Activated T-helper 1 cell treated with Interleukin-2 at 50 U/mL for 16 hours (primary cell): Measurements from ENCODE around the gene DLST.
A peak's percentile ranks its signal among the peaks of the same experiment; 100 is the strongest.

Source experiments
- DNase-seq: peaks from one replicate; pipeline ENCODE4 v3.0.0-alpha.2; 2020; ENCODE audit warnings: low read depth

The DLST gene

DNA sequence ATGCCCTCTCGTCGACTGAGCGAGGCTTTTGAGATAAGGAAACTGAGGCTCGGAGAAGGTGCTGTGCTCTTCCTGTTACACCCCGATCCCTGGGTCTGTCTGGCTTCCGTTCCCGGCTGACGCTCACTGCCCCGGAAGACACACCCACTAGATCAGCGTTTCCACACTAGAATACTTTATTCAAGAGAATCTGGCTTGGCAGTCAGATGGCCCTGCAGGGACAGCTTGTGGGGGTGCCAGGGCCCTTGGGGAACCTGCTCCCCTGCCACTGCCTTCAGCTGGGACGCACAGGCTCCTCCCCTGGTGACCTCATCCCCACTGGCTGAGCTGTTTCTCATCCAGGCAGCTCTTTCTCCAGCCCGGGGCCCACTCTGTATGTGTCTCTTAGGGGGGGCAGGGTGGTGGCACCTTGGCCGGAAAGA, 60.0 kb downstream of the DLST start:
- DNase-seq, result peak; percentile 21

DNA sequence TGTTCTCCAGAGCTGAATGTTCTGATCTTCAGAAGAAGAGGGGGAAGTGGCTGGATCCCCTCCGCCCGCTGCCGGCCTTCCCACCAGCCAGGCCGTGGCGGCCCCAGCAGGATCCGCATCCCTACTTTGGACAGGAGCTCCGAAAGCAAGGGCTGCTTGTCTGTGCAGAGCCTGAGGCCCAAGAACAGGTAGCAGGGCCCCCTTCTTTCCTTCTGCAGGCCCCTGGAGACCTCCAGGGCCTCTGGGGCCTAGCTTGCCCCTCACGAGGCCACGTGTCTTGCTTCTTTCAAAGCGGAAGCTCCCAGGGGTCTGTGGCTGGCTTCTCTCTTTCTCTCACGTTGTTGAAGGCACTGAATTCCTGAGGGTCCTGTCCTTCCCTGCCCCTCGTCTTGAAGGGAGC, 60.5 kb downstream of the DLST start:
- no peak for DNase-seq

DNA sequence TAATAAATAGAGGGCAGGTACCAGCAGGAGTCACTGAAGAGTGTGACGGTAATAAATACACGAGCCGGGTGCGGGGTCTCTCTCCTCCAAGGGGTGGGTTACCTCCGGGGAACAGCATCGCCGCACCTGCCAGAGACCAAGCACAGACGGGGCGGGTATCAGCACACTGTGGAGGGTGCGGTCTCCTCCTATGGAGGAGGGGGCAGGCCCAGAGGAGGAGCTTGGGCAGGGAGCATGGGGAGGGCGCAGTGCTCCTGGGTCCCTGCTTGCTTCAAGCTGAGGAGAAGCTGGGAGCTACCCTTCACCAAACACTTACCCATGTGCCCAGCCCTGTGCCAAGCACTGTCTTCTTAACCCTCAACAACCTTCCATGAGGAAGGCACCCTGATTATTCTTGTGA, 60.9 kb downstream of the DLST start:
- no peak for DNase-seq

DNA sequence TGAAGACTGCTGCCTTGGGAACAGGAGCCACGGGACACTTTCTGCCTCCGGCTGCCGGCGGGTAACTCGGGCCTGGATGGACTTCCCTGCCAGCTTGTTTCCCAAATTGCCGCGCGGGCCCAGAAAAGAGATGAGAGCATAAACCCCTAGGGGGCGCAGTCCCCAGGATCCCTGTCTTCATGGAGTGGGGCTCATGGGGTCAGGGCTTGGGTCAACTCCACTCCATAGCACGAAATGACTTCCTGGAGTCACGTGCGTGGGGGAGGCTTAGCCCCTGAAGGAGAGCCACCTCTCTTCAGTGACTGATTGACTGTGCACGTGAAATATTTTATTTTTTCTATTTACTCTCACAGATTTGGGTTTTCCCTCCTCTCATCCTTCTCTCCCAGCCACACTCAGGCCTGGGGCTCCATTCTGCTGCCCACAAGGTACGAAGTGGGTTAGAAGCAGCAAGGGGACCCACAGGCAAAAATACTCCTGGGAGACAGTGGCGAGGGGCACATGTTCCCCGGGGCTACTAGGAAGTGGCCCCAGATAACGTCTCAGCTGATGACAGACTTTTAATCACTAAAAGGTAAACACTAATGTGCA, 63.6 kb downstream of the DLST start:
- no peak for DNase-seq

DNA sequence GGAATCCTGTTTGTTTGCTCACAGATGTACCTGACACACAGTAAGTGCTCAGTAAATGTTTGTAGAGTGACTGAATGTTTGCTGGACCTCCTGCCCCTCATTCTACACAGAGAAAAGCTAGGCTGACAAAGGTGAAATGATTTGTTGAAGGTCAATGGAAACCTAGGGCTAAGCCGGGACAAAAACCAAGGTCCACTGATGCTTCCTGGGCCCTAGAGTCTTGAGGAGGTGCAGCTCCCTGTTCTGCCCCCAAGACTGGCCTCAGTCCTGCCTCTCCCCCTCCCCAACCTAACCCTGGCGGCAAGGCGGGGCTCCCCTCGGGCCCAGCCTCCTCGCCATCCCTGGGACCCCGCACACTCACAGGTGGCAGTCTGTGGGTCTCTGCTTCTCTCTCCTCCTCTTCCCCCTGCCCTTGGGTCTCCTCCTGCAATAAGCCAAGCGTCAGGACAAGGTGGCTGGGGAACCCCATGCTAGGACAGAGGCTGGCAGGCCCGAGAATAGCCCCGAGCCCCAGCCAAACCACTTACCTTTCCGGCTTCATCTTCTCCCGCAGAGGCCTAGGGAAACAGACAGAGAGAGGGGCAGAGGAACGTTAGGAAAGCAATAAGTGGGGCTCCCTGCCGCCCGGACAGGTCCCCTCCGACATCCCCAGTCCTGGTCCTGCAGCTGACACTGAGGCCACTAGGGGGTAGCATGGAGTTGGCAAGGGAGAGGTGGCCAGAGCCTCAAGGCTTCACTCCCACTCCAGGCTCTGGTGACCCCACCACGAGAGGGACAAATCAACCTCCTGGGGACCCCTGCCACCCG, 64.3 kb downstream of the DLST start:
- peak; percentile 47 for DNase-seq

DNA sequence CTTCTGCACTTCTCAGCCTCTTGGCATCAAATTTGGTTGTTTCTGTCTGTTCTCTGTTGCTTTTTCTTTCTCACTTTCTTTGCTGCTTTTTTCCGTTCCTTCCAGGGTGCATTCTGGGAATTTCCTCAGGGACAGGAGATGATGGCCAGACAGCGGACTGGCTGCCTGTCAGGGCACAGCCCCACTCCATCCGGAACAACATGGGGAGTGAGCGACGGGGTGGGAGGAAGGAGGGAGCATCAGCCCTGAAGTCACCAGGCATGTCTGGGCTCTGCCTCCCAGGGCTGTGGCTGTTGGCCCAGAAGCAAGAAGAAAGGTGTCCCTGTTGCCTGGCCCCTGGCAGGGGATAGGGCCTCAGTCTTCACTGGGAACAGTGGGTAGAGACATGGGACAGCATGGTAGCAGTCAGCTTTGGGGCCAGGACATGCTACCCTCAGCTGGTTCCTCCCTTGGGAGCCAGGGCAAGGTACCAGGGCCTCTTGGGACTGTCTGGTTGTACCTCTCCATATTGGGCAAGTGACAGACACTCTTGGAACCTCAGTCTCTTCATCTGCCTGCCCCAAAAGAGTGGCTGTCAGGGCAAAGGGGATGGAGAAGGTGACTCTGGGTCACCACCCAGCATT, 65.1 kb downstream of the DLST start:
- no peak for DNase-seq

DNA sequence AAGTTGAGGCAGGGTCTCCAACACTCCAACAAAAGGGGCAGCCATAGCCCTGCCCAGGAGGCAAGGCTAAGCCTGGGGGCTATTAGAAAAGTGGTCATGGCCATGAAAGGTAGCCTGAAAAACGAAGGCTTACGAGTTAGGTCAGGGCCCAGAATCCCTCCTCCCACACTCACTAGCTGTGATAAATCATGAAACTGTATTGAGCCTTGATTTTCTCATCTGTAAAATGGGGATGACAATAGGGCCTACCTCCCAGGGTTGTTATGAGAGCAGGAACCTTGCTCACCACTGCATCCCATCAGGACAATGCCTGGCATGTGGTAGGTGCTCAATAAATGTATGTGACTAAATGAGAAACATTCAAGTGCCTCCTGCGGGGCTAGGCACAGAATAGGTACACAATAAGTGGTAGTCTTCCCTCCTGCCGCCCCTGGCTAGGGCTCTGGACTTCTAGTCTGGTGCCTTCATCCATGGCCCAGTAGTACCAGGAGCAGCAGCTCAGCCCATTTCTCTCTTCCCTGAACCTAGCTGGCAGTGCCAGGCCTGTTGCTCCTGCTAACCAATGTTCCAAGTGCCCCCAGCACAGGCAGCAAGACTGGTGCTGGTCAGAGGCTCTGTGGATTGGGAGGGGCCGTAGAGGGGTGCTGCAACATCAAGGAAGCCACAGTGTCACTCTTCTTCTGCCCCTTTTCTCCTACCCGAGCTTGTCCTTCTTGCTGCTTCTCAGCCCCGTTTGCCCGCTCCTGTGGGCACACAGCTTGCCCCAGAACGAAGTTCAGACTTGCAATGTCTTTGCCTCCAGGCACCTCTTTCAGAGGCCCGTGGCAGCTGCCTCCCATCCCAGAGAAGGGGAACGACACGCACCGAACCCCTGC, 65.9 kb downstream of the DLST start:
- DNase-seq, result no peak

DNA sequence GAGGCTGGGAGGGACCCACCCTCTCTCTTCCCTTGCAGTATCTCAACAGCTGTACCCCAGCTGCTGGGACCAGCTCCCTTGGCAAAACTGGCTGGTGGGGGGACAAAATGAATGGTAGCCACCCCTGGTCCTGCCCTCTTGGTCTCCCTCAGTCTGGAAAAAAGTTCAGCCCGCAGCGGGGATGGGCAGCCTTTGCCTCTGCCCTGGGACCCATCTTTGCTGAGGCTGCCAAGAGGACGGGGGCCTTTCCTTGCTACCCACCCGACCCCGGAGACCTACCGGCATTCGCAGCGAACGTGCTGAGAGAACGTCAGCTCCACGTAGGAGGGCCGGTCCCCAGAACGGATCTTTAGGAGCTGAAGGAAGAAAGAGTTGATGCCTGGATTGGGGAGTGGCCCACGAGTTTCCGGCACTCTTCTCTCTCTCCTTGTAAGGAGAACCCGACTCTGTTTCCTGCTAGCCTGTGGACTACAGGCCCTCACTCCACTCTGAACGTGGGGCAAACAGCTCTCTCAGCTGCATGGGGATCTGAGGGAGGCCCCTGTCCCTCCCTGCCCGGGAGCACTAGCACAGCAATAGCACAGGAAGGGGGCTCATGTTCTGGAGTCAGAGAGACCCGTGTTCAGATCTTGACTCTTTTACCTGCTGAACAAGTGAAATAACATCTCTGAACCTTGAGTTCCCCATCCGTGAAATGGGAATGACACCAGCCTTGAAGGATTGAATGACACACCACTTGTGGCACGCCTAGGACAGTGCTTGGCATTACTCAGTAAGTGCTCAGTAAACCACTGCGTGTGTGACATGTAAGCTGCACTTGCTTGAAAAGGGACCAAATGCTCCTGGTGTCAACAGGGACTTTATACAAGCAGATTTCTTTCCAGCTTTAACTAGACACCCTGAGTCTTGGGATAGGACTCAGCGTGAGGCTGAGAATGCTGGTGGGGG, 66.8 kb downstream of the DLST start:
- DNase-seq, result no peak

DNA sequence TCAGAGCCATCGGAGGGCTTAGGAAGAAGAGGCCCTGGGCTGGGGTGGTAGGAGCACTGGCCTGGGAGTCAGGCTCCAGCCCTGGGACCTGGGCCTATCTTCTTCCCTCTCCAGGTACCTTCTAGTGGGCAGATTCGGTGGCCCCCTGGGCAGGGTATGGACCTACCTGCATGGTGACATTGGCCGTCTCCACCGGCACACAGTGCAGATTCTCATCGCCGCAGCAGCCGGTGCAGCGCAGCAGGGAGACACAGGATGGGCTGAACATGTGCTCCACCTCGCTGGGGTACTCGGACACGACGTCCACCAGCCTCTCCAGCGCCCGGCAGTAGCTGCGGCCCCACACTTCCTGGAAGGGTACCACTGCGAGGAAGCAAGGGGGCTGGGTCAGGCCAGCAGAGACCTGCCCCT, 67.5 kb downstream of the DLST start:
- no peak for DNase-seq

DNA sequence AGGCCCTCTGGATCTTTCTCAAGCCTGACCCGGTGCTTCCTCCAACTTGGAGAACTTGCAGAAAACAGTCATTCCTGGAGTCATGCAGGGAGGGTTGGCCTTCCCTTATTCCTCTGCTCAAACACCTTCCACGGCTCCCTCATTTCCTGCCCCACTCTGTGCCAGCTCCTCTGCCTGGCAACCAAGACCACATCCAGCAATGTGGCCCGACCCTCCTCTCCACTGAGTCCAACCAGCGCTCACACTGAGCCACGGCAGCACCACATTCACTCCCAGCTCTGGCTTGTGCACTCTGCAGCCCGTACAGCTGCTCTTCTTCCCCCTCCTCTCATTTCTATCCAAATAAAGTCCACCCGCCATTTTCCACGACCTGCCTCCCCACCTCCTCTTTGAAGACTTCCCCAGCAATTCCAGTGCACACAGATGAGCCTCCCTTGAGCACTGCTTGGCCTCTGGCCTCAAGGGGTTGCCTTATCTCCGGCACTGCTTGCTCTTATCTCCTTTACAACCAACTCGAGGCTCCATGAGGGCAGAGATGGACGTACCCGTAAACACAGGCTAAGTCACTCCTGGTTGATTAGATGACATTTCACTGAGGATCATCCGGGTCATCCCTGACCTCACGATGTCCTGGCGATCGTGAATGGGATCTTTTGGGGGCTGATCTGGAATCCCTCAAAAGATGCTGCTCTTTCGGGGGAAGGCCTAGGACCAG, 68.3 kb downstream of the DLST start:
- no peak for DNase-seq

DNA sequence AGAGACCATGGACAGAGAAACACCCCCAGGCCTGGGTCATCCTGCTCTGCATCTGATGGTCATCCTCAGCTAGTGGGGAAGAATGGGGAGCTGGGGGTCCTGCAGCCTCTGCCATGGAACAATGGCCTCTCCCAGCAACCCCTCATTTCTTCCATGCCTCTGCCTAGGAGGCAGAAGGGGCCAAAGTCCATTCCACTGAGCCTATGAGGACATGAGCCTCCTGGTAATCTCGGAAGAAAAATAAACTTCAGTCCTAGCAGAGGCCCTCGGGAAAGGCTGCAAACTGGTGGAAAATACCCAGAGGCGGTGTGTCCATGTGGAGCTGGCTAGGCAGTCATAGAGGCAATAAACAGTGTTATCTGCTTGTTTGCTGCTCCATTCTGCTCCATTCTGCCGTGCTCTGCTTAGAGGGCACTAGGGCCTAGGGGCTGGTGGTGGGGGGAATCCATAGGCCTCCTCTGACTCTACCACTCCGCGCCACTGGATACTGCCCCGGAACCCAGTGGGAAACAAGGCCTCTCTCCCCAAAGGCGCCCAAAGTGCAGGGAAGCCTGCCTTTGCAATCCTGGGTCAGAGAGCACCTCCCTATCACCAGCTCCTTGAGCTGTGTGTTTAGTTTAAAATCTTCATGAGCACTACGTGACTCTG, 69.2 kb downstream of the DLST start:
- DNase-seq, result no peak

DNA sequence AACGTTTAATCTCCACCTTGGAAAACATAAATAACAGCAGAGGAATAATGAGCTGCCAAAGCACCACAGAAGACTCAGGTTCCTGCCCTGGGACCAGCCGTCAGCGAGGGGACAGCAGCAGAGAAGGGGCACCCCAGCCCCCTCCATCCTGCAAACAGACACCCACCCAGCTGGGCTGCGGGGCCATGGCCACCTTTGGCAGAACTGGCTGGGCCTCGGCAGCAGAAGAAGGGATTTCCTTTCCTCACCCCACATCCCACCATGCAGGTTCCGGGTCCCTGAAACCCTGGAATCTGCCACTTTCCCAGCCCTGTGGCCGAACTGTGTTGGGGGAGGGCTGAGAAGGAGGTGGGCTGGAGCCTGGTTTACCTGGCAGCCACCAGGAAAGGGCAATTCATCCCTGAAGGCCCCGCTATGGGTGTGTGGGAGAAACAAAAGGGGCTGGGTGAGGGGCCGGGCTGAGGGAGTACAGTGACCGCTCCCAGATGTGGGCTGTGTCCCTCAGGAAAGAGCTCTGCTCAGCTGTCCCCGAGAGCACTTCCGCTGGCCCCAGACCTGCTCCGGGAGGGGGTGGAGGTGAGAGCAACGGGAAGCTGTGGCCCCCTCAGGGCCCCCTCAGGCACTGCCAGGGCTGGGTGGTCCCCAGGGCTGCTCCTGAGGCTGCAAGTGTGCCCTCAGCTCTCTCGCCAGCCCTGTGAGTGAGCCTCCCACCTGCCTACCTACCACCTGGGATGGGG, 69.9 kb downstream of the DLST start:
- no peak for DNase-seq

DNA sequence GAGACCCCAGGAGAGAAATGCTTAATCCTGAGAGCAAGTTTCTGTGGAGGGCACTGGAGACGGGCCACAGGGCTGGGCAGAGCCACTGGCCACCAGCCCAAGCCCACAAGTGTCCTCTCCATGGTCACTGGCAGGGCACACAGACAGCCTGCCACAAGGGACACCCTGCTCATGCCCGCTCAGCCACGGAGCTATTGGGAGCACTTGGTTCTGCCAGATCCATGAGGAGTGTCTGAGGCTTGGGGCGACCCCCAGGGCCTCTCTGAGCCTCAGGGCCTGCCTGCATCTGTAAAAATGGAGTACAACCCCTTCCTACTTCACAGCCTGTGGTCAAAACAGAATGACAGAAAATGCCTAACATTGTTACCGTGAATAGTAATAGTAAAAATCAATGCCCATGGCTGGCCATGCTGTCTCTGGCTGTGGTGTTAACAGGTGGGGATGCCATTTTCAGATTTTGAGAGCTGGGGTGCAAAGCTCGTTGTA, 70.5 kb downstream of the DLST start:
- no peak for DNase-seq

DNA sequence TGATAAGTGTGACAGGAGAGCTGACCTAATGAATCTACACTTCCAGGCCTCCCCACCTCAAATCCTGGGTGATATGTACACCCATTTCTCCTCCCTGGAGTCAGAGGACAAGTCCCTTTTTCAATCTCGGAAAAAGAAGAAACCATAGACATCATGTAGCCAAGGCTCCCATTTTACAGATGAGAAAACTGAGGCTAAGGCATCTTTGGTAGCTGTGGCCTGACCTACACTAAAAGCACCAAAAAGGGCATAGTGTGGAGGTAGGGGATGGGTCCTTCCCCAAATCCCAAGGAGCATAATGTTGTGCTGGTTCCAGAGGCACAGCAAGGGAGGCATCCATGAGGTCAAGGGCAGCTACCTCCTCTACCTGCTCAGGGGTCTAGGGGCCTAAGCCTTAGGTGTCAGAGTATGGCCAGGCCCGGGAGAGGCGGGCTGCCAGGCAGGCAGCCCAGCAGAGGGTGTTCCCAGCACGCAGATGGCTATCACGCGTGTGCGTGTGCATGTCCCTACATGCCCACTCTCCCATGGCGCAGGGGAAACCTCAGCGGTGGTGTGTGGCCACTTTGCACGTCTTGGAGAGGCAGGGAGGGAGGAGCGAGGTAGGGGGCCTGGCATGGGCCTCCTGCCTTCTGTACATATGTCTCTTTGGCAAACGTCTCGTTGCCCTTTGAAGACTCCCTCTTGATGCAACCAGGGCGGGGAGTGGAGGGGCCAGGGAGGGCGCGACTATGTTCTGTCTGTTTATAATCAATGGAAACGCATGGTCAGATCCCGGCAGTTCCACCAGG, 71.2 kb downstream of the DLST start:
- DNase-seq, result no peak
